OCI-M2 (cell line): ENCODE results near the gene ZNF319.

Experiments used
- DNase-seq: peaks from one replicate; lab custom pipeline; 2025; ENCODE audit not compliant: unreplicated experiment; lab: John Stamatoyannopoulos, UW

Gene ZNF319

GRCh38 chr16:57998992-57999365, 1.5 kb downstream of the ZNF319 start:
- no peak for DNase-seq

DNA sequence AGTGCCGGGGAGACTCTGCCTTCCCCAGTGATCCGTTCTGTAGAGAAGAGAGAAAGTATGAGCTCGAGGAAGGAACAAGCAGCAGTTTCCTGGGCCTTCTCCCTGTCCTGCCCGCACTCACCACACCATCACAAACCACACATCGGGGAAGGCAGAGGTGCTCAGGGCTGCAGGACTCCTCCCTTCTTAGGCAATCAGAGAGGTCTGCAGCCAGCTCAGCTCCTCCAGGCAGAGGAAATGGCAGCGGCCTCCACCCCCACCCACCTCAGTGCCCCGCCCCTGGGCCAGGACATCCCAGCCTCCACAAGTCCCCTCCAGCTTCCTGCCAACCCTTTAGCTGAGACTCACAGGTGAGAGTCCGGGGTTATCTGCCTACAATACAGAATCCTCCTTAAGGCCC, 2.0 kb downstream of the ZNF319 start:
- no peak for DNase-seq

DNA sequence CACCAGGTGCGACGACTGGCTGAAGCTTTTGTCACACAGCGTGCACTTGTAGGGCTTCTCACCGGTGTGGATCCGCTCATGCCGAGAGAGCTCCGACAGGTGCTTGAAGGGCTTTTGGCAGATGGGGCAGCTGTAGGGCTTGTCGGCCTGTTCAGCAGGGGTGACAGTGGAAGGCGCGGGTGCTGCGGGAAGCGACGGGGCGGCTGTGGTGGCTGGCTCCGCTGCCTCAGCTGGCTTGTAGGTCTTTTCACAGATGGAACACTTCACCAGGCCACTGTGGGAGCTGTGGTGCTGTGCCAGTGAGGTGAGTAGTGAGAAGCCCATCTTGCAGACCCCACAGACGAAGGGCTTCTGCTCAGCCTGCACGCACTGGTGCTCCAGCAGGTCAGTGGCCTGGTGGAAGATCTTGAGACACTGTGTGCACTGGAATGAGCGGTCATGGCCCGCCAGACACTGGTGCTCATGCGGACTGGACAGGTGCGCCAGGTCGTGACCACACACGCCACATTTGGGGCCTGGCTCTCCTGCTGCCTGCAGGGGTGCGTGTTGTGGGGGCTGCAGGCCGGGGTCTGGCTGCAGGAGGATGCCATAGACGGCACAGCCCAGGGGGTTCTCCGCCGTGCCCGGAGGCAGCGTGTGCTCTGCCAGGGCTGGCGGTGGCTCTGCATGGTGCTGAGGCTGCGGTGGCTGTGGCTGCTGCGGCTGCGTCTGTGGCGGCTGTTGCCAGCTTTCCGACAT, 2.8 kb downstream of the ZNF319 start:
- no peak for DNase-seq

DNA sequence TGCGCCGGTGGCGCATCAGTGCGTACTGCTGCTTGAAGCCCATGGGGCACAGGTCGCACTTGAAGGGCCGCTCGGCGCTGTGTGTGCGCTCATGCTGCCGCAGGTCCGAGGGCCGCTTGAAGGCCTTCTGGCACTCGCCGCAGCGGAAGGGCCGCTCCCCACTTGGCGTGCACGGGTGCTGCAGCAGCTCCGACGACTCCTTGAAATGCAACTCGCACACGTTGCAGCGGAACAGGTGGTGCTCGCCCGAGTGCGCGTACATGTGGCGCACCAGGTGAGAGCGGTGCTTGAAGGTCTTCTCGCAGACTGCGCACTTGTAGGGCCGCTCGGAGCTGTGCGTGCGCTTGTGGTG, 3.3 kb downstream of the ZNF319 start:
- no peak for DNase-seq

GRCh38 chr16:57996406-57997175, 3.9 kb downstream of the ZNF319 start:
- DNase-seq: no peak

DNA sequence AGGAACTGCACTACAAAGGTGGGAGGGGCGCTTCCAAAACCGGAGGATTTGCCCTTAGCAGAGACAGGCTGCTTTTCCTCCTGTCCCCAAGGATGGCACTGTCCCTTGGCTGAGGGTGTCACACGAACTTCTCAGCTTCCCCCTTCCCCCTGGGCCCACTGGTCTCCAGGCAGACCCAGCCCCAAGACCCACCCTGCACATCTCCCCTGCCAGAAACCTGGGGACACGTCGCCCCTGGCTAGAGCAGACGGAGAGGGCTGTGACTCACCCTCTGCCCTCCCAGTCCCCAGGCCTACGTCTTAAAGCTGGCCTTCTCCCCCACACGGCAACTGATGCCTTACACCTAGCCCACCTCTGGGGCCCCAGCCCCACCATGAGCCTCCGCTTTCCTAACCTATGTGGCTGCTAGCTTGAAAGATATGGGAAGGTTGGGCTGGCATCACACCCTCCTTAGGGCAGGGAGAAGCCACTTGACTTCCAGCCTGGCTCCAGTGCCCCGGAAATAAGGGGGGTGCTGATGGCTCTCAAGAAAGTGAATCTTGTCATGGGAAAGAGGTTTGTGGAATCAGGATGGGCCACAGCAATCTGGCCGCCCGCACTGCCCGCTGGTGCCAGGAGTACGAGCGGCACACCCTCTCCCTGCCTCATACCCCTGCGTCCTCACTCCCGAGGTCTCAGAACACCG, 4.6 kb downstream of the ZNF319 start:
- no peak for DNase-seq

DNA sequence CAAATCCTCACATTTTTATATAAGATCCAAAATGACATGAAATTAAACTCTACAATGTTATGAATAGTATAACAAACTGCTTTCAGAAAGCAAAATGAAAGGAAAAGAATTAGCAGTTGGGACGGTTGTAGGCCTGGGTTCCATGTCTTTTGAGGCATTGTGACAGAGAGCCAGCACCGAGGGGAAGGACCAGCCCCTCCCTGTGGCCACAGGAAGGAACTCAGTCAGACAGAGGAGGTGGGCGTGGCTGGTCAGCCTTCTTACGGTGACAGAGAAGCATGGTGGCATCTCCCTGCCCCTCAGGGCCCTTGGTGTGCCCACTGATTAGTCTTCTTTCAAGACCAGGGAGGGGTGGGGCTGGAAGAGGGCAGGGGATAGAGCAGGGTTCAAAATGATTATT, 5.7 kb downstream of the ZNF319 start:
- no peak for DNase-seq

DNA sequence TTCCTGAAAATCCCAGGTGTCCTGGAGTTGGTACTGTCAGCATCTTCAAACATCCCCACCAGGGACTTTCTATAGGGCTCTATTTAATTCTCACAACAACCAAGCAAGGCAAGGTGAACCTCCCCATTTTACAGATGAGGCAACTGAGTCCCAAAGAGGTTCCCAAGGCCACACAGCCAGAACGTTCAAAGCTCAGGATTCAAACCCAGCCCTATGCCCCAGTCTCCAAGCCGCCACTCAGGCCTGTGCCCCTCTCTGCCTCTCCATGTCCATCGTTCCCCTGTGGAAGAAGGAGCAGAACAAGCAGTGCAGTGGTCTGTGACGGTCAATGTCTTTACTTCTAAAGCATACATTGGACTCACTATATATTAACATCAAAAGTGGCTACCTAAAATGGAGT, 6.1 kb downstream of the ZNF319 start:
- no peak for DNase-seq

GRCh38 chr16:57993897-57994296, 6.6 kb downstream of the ZNF319 start:
- DNase-seq: no peak

DNA sequence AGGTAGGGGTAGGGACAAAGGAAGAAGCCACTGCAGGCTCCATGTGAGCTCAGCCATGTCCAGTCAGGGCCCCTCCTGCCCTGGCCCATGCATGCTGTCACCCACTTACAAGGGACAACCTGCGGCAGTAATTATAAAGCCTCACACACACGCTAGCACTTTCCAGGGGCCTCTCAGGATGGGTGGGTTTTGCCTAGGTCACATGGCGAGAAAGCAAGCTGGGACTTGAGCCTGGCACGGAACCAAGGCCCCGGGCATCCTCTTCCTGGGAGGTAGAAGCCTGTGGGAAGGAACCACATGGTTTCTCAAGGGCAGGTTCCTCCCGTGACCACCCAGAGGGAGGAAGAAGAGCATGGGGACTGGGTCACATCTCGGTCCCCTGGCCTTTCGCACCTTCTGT, 7.0 kb downstream of the ZNF319 start:
- no peak for DNase-seq

GRCh38 chr16:57992084-57992483, 8.4 kb downstream of the ZNF319 start:
- DNase-seq: no peak

- no peak for DNase-seq
Observed at GRCh38 chr16:57991551-57992059, 8.9 kb downstream of the ZNF319 start.

- DNase-seq: no peak
Observed at GRCh38 chr16:57988929-57989328, 11.5 kb downstream of the ZNF319 start.

GRCh38 chr16:57987441-57988177, 12.9 kb downstream of the ZNF319 start:
- no peak for DNase-seq

DNA sequence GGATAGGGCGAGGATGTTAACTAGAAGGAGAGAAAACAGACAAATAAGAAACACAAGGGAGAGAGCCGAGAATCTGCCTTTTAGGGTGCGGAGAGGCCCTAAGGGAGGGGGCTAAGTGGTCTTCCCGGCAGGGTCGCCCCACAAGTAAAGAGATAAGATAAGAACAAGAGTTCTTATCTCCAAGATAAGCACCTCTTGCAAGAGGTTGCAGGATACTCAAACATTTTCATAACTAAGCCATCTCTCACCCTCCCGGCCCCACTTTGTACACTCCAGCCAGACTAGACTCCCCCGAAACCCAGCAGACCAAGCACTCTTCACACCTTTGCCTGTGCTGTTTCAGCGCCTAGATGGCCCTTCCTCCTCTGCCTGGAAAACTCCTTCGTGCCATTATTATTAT, 14.3 kb downstream of the ZNF319 start:
- no peak for DNase-seq

DNA sequence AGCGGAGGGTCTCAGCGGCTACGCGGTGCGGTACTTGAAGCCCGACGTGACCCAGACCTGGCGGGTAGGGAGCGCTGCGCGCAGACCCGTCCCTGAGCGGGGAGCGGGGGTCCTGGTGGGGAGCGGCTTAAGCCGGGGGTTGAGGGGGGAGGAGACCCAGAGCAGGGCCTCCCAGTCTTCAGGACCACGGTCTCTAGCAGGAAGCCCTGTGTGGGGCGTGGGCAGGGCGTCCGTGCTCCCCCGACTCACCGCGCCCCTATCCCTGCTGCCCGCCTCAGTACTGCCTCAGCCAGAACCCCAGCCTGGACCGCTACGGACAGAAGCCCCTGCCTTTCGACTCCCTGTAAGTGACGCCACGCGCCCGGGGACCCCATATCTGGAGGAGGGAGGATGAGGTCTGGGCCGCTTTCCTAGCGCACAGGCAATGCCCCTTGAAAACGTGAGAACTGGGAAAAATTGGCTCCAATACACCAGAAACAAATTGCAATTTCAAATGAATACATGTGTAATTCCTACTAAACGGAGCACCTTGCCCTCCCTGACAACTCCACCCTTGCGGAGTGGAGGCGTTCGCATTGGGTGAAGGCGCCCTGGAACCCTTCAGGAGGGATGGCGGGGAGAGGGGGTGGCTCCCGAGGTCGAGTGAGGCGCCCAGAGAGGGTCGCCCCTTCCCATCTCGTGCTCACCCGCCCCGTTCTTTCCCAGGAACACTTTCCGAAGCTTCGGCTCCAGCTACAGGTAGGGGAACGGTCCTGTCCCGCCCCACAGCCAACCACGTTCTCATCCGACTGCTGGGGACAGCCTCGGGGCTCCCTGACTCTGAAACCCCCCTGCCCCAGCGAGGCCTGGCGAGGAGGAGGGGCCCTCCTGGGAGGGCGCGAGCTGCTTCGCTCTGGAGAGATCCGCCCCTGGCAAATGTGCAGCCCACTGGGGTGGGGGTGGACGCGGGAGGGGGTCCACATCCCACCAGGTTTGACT, 15.0 kb downstream of the ZNF319 start:
- no peak for DNase-seq

DNA sequence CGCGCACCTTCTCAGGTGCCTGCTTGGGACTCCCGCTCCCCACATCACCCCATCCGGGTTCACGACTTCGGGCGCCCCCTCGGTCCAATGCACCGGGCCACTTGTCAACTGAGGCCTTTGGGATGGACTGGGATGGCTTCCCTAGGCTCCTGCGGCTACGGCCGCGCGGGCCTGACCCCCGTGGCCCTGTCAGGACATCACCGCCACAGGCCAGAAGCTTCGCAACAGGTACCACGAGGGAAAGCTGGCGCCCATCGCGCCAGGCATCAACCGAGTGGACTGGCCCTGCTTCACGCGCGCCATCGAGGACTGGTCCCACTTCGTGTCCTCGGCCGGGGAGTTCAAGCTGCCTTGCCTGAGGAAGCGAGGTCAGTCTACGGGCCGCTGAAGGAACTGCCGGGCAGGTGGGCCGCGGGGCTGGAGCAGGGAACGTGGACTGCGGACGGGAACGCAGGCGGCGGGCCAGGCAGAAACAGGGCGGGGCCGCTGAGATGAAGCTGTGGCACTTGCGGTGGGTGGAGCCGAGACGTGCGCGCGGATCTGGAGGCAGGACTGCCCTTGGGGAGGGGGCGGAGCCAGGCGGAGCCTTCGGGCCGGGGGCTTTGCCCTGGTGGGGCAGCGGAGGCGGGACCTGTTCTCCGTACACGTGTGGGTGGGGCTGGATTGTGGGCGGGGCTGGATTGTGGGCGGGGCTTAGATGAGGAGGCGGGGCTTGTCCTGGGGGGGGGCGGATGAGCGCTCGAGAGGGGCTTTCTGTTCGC, 15.8 kb downstream of the ZNF319 start:
- no peak for DNase-seq

DNA sequence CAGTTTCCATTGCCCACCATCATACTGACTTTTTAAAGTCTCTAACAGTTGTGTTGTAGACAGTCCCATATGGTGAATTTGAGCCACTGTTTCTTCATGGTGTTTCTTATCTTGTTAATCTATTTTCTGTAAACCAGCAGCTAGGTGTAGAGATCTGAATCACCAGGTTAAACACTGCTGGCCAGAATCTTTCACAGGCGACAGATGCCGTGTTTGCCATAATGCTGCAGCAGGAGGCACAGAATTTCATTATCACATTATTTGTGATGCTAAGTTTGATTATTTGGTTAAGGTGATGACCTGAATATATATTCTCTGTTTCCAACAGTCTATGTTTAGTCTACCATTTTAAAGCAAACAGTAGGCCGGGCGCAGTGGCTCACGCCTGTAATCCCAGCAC, 18.1 kb downstream of the ZNF319 start:
- DNase-seq: no peak

DNA sequence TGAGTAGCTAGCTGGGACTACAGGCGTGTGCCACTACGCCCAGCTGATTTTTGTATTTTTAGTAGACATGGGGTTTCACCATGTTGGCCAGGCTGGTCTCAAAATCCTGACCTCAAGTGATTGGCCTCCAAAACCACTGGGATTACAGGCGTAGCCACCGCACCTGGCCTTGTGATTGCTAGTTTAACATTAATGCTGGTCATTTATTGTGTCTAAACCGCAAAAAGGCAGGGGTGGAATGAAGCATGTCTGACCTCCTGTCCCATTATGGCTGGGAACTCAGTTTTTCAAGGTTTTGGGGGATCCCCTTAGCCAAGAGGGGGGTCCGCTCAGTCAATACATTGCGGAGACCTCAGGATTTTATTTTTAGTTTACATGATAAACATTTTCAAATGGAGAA, 18.8 kb downstream of the ZNF319 start:
- DNase-seq: no peak
